ENCODE measurements around the gene CRTC1. TPM values are rescaled to one million over a fixed set of nuclear protein-coding genes. Genes with fewer than 3 reads are reported as not detected.

The CRTC1 gene
- total RNA-seq, 1 donor, result 2.4 TPM

- TF ChIP-seq CTCF (IDR thresholded peaks at IDR 0.05; ENCODE audit: insufficient read depth, low read length), result no peak
- no peak for DNase-seq (ENCODE audit: low read depth)
- H3K4me3 ChIP-seq (ENCODE audit: low read depth, low read length), result no peak overlapping the region
Measured at GRCh38 chr19:18781885-18782527, 98.5 kb downstream of the CRTC1 start.

- no peak for TF ChIP-seq CTCF (IDR thresholded peaks at IDR 0.05; ENCODE audit: insufficient read depth, low read length)
- no peak for DNase-seq (ENCODE audit: low read depth)
- no peak overlapping the region for H3K4me3 ChIP-seq (ENCODE audit: low read depth, low read length)
Measured at GRCh38 chr19:18782559-18783225, 99.2 kb downstream of the CRTC1 start.

- no peak overlapping the region for H3K4me3 ChIP-seq (ENCODE audit: low read depth, low read length)
- no peak for TF ChIP-seq CTCF (IDR thresholded peaks at IDR 0.05; ENCODE audit: insufficient read depth, low read length)
- DNase-seq (ENCODE audit: low read depth), result no peak
Measured at GRCh38 chr19:18783958-18784785, 100.7 kb downstream of the CRTC1 start.

- H3K4me3 ChIP-seq (ENCODE audit: low read depth, low read length), result no peak overlapping the region
- no peak for TF ChIP-seq CTCF (IDR thresholded peaks at IDR 0.05; ENCODE audit: insufficient read depth, low read length)
- no peak for DNase-seq (ENCODE audit: low read depth)
Measured at GRCh38 chr19:18784786-18785120, 101.3 kb downstream of the CRTC1 start.

GRCh38 chr19:18785179-18786124 lies 102.0 kb downstream of the CRTC1 start:
- DNase-seq (ENCODE audit: low read depth), result peak; percentile 50
- H3K4me3 ChIP-seq (ENCODE audit: low read depth, low read length), result no peak overlapping the region
- TF ChIP-seq CTCF (IDR thresholded peaks at IDR 0.05; ENCODE audit: insufficient read depth, low read length), result no peak

All from fibroblast of the aortic adventitia (primary cell).